ENCODE data around the gene PCLO.

PCLO gene

GRCh38 chr7:82823073-82823472, 339.6 kb downstream of the PCLO start:
- no peak for DNase-seq (ENCODE audit: low read depth)

DNA sequence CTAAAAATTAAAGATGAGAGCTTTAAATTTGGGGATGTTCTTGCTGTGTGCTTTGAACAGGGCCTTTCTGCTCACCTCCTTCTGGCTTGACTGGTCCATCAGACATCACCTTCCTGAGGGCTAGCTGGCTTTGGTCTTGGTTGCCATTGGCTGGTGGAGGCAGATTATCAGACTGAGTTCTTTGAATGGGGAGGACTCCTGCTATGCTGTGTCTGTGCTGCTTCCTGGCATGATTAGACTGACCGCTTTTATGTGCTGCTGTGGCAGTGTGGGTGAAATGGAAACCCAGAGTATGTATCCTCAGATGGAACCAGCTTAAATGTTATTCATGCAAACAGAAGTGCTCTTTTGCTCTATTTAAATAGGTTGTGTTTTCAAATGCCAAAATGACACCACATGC, 341.6 kb downstream of the PCLO start:
- DNase-seq (ENCODE audit: low read depth): no peak

DNA sequence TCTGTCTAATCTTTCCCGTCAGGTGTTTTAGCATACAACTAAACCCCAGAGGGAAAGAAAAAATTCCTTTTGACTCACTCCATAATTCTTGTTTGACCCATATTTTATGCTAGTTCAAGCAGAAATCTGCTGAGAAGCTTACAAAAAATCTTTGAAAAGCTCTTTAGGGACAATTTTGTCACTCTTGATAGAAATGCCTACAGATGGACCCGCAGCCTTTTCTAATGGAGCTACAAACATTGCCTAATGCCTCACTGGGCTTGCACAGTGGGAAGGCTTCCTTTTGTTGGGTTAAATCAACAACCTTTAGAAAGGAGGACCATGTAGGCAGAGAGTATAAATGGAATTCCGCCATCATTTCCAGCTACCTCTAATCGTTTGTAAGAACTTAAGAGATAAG, 344.5 kb downstream of the PCLO start:
- no peak for DNase-seq (ENCODE audit: low read depth)

DNA sequence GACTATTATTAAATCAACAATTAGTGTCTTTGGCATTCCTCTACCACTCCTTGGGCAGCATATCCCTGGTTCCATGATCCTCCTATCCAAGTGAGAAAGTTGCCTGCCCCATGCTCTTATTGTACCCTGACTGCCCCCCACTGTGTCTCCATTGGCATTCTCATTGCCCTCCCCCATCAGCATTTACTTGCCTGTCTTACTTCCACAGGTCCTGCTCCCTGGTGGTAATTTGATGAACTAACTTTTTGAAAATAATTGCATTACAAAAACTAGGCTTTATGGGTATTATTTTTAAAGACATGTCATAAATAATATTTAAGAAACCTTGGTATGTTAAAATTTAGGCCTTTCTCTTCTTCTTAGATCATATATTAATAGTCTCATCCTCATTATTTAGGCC, 346.4 kb downstream of the PCLO start:
- DNase-seq (ENCODE audit: low read depth): no peak

GRCh38 chr7:82810558-82811259, 352.0 kb downstream of the PCLO start:
- DNase-seq (ENCODE audit: low read depth): peak; percentile 85

DNA sequence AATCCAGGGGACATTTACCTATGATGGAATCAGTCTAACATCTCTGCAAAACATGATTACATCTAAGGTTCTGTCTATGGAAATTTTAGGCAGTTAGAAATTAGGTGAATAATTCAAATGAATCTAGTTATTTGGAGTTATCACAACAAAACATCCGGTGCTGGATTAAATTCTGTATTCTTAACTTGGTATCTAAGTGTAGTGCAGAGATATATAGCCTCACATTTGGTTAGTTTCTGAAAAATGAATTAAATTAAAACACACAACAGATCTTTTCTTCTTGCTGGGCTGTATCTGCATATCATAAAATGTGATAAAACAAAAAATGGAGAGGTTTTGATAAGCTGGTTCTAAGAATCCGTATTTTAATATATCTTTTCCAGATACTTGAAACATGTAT, 354.1 kb downstream of the PCLO start:
- no peak for DNase-seq (ENCODE audit: low read depth)

- DNase-seq (ENCODE audit: low read depth): peak; percentile 78
These were observed 357.1 kb downstream of the PCLO start for GRCh38 chr7:82805527-82805960.

GRCh38 chr7:82803411-82803810, 359.3 kb downstream of the PCLO start:
- DNase-seq (ENCODE audit: low read depth): no peak

GRCh38 chr7:82789883-82790609, 372.6 kb downstream of the PCLO start:
- DNase-seq (ENCODE audit: low read depth): peak; percentile 61

DNA sequence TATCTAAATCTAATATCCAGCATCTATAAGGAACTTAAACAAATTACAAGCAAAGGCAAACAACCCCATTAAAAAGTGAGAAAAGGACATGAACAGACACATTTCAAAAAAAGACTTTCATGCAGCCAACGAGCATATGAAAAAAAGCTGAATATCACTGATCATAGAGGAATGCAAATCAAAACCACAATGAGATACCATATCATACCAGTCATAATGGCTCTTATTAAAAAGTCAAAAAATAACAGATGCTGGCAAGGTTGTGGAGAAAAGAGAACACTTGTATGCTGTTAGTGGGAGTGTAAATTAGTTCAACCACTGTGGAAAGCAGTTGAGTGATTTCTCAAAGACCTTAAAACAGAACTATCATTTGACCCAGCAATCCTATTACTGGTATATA, 384.7 kb downstream of the PCLO start:
- peak; percentile 10 for DNase-seq (ENCODE audit: low read depth)

GRCh38 chr7:82762880-82763279, 399.8 kb downstream of the PCLO start:
- no peak for DNase-seq (ENCODE audit: low read depth)

DNA sequence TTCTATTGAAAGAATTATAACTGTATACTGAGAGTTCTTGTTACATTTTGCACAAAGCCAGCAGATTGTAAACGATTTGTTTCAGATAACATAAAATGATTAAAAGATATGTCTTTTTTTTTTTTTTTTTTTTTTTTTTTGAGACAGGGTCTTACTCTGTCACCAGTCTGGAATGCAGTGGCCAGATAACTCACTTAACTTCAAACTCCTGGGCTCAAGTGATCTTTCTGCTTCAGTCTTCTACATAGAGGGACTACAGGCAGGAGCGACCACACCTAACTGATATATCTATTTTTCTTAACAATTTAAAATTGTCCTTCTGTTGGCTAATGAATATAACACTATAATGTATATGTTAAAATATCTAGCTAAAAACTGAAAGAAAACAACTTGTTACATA, 401.9 kb downstream of the PCLO start:
- no peak for DNase-seq (ENCODE audit: low read depth)

GRCh38 chr7:82760074-82760473, 402.6 kb downstream of the PCLO start:
- no peak for DNase-seq (ENCODE audit: low read depth)

- peak; percentile 13 for DNase-seq (ENCODE audit: low read depth)
These were observed 406.8 kb downstream of the PCLO start for GRCh38 chr7:82755705-82756551.

- DNase-seq (ENCODE audit: low read depth): no peak
These were observed 412.7 kb downstream of the PCLO start for GRCh38 chr7:82750007-82750406.

- DNase-seq (ENCODE audit: low read depth): no peak
These were observed 416.9 kb downstream of the PCLO start for GRCh38 chr7:82745820-82746219.

GRCh38 chr7:82745117-82745516, 417.6 kb downstream of the PCLO start:
- DNase-seq (ENCODE audit: low read depth): no peak

- DNase-seq (ENCODE audit: low read depth): no peak
These were observed 420.5 kb downstream of the PCLO start for GRCh38 chr7:82742163-82742562.

DNA sequence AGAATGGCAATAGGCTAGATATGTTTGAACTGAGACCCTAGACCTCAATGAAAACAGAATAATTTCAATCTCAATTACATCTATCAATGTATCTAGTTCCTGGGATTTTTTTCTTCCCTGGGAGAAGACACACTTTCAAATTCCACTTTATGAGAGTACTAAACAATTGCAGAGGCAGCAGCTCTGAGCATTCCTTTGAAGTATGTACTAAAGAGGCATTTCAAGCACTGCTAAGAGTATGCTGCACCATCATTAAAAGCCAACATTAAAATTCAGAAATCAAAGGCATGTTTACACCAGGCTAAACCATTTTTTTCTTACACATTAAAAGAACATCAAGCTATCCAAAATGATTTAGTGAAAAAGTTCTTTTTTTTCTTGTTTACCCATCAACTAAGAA, 421.2 kb downstream of the PCLO start:
- no peak for DNase-seq (ENCODE audit: low read depth)

DNA sequence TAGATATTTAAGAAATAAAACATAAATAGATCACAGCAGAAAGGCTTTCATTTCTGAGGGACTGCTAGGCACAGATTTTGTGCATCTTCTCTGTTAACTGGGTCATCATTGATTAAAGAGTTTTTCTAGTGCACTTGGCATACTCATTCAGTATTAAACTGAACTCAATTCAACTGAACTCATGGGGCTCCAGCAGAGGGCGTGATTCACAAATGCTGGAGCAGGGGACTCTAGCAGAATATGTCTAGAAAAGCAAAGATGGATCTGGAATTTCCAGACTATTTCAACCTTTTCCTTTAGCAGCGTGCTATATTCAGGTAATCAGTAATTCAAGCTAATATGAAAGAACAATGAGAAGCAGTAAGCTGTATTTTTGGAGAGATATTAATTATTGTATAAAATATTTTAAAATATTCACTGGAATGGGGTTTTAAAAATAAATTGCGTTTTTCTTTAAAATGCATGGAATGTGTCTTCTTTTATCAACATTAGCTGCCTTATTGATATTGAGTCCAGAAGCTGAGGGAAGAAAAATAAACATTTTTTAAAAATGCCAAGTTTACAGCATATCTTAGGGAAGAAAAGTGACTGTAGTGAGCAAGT, 422.3 kb downstream of the PCLO start:
- peak; percentile 46 for DNase-seq (ENCODE audit: low read depth)

- DNase-seq (ENCODE audit: low read depth): no peak
These were observed 426.1 kb downstream of the PCLO start for GRCh38 chr7:82736633-82737032.

GRCh38 chr7:82732677-82733076, 430.0 kb downstream of the PCLO start:
- no peak for DNase-seq (ENCODE audit: low read depth)
